CD4-positive, alpha-beta T cell treated with Interleukin-21 for 1 hour (primary cell): Measurements from ENCODE around the gene SCTR.
A peak's percentile ranks its signal among the peaks of the same experiment; 100 is the strongest.
"Not testable (repeated sequence)": the region's sequence is repeated elsewhere in the genome, so short reads cannot be mapped to it uniquely, and the experiment has no call there.

Source experiments
- DNase-seq: peaks from one replicate; pipeline ENCODE4 v3.0.0-alpha.2; 2020

Gene SCTR

DNA sequence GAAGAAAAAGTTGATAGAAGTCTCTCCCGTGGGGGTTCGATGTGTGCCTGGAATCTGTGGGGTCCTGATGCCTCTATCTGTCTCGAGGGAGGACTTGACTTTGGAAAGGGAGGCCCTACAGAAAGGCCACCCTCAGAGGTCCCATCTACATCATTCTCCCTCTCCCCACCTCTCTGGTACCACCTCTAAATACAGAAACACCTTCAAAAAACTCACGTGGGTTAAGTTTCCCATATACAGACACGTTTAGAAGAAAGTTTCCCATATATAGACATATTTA is 97.9 kb downstream of the SCTR start:
- DNase-seq, result no peak

DNA sequence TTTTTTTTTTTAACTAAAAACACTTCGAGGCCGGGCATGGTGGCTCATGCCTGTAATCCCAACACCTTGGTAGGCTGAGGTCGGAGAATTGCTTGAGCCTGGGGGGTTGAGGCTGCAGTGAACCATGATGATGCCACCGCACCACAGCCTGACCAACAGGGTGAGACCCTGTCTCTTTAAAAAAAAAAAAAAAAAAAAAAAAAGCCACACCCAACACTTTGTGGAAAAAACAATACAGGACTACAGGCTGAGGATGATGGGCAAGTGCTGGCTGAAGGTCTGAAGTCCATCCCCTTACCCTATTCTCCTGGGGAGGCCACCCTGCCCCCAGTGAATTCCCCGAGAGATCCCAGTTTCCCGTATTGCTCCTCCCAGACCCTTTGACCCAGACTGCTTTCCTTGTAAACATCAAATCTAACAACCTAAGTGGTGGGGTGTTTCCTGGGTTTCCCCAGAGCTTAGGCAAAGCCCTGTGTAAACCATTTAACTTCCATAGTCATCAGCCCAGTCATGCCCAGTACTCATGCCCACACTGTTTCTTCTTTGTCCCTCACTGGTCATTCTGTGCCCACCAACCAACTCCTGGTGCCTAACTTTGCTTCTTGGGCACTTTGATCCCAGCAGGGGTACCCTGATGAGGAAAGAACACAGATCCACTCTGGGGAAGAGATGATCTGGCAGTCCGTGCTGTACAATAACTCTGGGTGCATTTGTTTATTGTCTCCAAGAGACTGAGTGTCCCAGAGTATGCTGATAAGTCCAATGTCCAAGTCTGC is 98.5 kb downstream of the SCTR start:
- no peak for DNase-seq

DNA sequence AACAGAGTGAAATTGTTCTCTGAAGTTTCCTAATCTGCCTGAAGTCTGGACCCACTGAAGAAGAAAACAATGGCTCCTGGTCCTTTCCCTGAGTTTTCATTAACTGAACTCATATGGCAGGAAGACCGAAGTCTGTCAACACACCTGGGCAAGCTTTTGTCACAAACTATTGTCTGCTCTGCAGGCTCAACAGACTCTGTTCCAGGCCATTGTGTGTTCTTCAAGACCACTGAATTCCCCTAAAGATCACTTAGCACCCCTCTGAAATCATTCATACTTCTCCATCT is 99.2 kb downstream of the SCTR start:
- DNase-seq, result no peak

DNA sequence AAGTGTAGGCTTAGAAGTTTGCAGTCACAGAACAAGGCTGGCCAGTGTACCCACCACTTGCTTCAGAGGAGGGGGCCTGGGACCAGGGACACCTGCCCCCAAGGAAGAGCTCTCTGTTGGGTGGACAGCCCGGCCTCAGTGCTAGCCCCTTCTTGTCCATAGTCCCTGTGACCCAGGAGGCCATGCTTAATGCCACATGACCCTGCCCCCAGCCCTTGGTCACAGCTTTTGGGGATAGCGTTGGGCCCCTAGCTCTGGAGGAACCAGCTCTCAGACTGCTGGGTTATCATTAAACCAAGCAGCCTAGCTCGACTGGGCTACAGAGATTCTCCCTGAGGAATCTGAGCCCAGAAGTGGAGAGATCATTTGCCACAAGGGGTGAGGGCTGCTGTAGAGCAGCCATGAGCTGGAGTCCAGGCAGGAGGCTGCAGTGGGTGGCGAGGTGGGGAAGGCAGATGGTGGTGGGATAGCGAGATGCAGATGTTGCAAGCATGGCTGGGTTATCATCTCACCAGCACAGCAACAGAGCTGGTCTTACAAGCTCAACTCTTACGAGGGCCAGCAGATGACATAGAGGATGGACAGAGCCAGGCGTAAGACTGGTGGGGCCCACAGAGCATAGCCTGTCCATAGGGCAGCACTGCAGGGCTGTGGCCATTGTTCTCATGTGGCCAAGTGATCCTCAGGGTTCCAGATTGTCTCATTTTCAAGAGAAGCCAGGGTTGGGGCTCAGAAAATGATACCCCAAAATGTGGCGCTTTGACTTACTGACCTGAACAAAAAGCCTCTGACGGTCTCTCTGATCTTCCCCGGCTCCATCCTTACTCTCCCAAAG is 99.8 kb downstream of the SCTR start:
- no peak for DNase-seq

DNA sequence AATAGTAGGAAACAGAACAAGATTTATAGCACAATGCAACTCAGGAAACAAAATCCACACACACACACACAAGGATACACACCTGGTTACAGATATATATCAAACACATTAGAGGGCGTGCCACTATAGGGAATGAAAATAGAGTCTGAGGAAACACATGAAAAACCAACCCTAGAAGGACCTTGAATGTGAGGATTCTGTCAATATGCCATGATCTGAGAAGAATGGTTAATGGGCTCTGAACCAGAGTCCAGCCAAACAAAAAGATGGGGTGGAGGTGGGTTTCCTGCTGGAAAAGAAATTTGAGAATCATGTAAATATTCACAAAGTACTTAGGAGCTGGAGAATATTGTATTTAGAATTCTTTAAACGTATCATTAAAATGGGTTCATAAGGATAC is 100.5 kb downstream of the SCTR start:
- no peak for DNase-seq

DNA sequence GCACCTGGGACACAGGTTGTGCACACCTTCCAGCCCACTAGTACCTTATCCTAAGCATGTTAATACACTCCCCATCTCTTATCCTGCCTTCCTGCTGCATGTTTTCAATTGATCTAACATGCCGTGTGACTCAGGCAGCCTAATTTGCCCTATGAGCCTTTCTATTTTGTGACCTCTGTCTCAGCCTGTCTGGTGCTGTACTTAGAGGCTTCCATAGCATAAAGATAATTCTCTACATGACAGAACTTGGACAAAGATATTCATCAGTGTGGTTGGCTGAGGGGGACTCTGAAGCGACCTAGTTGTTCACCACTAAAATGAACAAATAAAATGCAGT is 101.2 kb downstream of the SCTR start:
- DNase-seq, result no peak

DNA sequence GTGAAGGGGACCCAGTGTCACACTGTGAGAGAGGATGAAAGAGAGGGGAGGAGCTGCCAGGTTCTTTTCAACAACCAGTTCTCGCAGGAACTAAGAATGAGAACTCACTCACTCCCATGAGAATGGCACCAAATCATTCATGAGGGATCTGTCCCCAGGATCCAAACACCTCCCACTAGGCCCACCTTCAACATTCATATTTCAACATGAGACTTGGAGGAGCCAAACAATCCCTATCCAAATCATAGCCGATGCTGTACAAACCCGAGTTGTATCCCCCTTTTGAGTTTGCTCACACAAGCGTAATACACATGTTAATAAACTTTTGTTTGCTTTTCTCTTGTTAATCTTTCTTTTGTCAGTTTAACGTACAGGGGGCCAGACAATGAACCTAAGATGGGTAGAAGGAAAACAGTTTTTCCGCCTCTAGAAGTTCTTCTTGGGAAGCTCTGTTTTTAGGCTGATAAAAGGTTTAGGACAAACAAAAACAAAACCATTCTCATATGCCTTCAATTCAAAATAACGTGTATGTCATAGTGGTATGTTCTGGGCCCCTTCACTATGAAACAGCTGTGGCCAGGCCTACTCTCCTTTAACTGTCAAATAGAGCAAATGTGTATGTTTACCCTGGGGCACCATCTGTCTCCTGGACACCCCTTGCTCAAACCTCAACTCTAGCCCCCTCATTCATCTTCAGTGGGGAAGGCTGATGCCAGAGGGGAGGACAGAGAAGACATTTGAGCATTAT is 101.7 kb downstream of the SCTR start:
- no peak for DNase-seq

DNA sequence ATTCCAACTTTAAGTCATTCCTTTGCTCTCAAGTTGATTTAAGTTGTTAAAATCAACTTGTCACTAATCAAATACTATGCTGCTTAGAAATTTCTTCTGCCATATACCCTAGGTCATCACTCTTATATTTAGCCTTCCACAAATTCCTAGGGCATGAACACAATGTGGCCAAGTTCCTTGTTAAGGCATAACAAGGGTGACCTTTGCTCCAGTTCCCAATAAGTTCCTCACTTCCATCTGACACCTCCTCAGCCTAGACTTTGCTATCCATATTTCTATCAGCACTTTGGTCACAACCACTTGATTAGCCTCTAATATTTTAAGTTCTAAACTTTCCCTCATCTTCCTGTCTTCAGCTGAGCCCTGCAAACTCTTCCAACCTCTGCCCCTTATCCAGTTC is 102.5 kb downstream of the SCTR start:
- DNase-seq, result no peak

DNA sequence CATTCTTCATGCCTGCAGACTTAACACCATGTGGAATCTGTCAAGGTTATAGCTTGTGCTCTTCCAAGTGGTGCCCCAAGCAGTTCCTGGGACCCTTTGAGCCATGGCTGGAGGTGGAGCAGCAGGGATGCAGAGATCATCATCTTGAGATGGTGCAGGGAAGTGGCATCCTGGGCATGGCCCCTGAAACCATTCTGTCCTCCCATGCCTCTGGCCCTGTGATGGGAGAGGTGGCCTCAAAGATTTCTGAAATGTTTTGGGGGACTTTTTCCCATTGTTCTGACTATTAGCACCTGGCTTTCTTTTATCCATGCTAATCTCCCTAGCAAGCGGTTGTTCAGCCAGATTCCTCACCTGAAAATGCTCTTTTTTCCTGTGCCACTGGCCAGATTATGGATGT is 103.0 kb downstream of the SCTR start:
- DNase-seq, result no peak

DNA sequence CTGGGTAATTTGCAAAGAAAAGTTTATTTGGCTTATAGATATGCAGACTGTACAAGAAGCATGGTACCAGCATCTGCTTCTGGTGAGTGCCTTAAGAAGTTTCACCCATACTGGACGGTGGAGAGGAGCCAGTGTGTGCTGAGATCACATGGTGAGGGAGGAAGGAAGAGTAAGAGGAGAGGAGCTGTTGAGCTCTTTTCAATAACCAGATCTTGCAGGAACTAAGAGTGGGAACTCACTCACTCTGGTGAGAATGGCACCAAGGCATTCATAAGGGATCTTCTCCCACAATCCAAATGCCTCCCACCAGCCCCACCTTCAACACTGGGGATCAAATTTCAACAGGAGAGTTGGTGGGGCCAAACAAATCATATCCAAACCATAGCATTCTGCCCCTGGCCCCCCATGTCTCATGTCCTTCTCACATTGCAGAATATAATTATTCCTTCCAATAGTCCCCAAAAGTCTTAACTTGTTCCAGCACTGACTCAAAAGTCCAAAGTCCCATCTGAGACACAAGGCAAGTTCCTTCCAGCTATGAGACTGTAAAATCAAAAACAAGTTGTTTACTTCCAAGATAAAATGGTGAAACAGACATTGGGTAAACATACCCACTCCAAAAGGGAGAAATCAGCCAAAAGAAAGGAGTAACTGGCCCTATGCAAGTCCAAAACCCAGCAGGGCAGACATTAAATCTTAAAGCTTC is 104.3 kb downstream of the SCTR start:
- DNase-seq, result no peak

DNA sequence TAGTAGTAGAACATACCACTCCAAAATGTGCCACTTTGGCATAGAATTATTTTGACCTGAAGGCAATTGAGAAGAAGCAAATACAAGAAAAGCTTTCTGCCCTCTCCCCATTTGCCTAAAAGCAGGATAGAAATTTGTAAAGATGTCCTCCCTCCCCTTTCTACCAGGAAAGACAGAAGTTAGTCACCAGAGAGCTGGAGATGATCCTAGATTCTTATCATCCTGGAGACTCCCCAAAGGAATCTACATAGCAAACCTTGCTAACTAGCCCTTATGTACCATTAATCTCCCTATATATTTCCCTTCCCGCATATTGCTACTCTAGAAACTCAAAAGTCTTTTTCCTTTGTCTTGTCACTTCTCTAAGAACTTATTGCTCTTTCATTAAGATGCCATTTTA is 105.2 kb downstream of the SCTR start:
- no peak for DNase-seq

DNA sequence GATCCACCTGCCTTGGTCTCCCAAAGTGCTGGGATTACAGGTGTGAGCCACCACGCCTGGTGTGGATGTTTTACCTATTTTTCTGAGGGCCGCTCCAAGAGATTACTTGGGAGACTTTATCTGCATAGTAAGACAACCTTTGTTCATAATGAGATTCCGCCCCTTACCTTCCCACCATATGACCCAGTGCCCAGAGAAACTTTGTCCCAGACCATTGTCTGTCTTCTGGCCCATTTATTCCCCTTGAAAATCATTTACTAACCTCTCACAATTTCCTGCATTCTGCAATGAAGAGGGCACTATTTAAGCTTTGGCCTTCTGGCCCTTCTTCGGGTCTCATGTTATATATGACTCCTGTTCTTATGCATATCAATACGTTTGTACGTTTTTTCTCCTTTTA is 106.4 kb downstream of the SCTR start:
- DNase-seq, result no peak

DNA sequence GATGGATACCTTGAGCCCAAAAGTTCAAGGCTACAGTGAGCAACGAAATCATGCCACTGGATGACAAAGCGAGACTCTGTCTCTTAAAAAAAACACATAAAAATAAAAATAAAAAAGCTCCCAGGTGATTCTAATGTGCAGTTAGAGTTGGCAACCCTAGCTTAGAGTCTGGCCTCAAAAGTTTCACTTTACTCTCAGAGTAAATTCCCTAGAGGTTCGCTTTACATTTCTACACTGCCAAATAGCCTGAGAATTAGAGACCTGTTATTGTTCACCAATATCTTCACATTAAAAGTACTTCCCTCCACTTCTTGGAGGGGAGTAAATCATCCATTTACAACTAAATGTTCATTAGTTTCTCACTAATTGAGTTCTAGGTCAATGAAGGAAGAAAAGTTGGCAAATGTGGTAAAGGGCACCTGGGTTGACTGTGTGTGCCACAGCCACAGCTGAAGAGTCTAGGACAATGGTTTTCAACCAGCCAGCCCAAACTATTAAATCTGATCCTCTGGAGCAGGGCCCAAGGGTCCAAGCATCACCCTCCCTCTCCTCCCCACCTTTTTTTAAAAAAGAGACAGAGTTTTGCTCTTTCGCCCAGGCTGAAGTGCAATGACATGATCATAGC is 107.9 kb downstream of the SCTR start:
- no peak for DNase-seq

DNA sequence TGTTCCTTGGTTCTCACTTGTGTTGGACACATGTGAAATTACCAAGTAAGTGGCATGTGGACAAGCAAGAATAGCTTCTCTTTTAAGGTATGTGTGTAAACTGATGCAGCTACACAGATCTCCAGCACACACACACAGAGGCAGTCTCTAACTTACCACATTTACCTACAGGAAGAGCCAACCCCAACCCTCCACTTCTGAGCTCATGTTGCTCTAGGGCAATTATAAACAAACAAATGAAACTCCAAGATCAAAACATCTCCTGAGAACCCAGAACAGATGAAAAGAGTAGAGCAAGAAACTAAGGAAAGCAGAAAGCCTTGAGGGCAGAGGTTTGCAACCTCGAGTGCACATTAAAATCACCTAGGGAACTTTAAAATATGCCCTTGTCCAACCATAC is 108.7 kb downstream of the SCTR start:
- DNase-seq, result no peak

DNA sequence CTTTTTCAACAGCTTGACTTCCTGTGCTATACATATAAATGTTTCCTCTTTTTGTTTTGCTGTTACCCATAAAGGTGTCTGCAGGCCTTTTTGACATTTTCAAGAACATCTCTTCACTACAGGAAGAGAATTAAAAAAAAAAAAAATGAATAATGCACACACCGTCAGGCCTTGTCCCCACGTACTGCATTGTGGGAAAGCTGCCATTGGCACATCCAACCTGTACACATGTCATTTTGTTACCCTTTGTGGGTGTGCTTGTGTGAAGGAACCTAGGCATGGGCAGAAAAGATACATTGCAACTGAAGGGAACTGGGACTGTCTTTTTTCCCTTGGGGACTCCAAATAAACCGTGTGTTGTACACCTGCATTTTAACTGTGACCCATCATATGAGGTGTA is 109.4 kb downstream of the SCTR start:
- DNase-seq, result no peak

DNA sequence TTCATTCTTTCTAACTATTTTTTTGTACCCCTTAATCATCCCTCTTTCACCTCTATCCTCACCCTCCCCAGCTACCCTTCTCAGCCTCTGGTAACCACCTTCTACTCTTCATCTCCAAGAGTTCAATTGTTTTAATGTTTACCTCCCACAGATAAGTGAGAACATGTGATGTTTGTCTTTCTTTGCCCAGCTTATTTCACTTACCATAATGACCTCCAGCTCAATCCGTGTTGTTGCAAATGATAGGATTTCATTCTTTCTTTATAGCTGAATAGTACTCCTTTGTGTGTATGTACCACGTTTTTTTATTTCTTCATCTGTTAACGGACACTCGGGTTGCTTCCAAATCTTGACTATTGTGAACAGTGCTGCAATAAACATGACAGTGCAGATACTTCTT is 114.8 kb downstream of the SCTR start:
- no peak for DNase-seq

DNA sequence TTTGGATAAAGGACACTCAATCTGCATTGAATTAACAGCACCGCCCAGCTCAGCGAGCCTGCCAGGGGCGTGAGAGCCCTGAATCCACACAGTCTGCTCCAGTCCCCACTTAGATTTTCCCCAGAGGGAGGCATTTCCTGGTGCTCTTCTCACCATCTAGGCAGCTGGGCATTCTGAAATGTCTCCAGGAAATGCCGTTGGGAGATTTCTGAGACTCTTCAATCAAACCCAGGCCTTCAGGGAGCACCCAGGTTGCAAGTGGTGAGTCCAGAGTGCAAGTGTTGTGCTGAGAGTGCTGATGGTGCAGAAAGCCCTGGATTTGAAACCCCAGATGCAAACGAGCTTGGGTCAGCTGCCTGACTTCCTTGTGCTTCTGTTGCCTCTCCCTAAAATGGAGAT is 116.1 kb downstream of the SCTR start:
- DNase-seq, result no peak

DNA sequence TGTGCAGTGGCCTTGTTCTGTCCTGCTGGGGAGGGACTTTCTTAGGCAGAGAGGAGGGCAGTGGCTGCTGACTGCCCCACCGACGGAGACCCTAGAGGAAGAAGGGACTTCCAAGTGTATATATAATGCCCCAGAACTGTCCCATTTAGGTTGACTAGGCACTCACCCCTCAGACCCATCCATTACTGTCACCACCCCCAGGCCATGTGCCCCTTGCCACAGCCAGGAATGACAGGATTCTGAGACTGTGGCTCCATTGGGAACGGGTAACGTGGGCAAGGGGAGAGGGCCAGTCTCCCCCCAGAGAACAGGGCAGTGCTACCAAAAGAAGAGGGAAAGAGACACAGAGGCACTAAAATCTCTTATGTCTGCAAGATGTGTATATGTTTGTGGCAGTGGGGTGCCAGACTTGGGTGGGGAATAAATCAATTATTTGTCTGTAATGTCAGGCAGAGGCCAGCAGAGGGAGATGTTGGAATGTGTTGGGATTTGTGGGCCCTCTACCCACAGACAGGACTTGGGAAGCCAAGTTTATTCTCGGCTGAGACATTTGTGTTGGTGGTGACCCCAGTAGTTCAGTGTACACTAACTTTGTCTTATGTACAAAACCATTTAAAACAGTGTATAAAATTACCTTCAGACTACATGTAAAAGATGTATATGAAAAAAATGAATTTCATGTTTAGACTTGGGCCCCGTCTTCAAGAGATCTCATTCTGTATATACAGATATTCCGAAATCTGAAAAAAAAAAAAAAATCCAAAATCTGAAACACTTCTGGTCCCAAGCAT is 116.7 kb downstream of the SCTR start:
- peak; percentile 29 for DNase-seq

DNA sequence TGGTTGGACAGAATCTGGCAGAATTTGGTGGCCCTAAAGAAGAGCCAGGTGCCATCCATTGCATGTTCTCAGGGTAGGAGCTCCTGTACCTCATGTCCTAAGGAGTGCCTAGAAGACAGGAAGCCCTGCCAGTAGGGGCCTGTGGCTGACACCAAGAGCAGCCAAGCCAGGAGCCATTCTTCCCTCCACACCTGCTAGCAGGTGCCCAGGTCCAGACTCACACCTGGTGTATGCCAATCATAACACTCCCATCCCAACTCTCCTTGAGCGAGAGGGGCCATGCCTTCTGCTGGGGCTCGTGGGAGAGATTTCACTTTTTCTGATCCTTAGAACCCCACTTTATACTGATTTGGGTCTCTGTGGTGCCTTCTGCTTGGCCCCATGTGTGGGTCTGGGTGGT is 119.1 kb downstream of the SCTR start:
- DNase-seq, result no peak

DNA sequence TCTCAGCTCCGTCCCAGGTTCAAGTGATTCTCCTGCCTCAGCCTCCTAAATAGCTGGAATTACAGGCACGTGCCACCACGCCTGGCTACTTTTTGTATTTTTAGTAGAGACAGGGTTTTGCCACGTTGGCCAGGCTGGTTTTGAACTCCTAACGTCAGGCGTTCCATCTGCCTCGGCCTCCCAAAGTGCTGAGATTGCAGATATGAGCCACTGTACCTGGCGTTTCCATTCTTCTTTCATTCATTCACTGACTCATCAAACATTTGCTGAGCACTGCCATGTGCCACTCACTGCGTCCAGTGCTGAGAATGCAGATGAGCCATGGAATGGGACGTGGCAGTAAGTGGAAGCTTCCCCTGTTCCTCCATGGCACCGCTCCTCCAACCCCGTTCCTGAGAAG is 120.7 kb downstream of the SCTR start:
- DNase-seq, result not testable (repeated sequence)

DNA sequence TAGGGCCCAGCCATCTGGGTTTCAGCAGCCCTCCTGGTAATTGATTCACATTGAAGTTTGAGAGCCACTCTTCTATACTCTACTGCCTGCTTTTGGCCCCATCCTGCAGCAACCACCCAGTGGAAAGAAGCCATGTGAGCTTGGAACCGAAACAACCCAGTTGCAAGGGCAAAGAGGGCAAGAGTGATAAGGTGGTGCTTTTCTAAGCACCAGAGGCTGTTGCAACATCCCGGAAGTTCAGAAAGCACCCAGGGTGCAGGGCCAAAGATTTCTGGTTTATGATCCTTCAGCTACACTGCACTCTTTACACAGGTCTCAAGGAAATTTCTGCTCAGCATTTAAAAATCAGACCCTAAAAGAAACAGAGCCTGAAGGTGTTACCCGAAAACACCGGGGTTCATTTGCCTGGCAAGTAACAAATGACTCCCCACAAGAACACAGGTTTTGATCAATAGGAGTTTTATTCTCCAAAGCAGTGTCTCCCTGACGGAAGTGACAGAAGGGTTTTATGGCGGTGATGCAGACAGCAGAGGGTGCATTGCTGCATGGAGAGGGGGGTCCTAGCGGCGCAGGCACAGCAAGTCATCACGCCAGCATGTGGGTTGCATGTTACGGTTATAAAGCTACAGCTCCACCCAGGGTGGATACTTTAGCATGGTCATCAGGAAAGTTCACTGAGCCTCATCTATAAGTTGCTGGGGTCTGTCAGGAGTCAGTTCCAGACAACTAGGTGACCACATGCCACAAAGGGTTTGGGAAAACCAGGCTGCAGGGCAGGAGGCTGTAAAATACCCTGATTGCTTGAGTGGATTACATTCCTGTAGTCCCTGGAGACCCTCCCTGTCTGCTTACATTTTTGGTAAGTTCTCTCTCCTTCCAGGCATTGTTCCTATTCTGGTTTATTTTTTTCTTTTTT is 121.4 kb downstream of the SCTR start:
- no peak for DNase-seq
